Parathyroid adenoma (tissue), 2 donors: ENCODE results near the gene HHIPL1.

Experiments used
- H2AFZ ChIP-seq: fragments of 300-600 bp; sonication (generic); one replicate; pipeline ENCODE4 v1.7.0; 2017; ENCODE audit warnings: antibody characterized with exemption, mild to moderate bottlenecking
- H3K27ac ChIP-seq: fragments of 300-600 bp; sonication (generic); one replicate; pipeline ENCODE4 v1.7.0; 2017
- H3K27me3 ChIP-seq: fragments of 300-600 bp; sonication (generic); one replicate; pipeline ENCODE4 v1.7.0; 2017; ENCODE audit warnings: low read length; ENCODE audit not compliant: control insufficient read depth, insufficient read depth
- H3K36me3 ChIP-seq: fragments of 300-600 bp; sonication (generic); one replicate; pipeline ENCODE4 v1.7.0; 2017; ENCODE audit warnings: low read length; ENCODE audit not compliant: control insufficient read depth, insufficient read depth
- H3K4me1 ChIP-seq: fragments of 300-600 bp; sonication (generic); one replicate; pipeline ENCODE4 v1.7.0; 2017; ENCODE audit warnings: control low read depth
- H3K4me2 ChIP-seq: fragments of 300-600 bp; sonication (generic); one replicate; pipeline ENCODE4 v1.7.0; 2017; ENCODE audit warnings: low read length
- H3K4me3 ChIP-seq: fragments of 300-600 bp; sonication (generic); one replicate; pipeline ENCODE4 v1.7.0; 2017; ENCODE audit warnings: low read depth, low read length
- H3K79me2 ChIP-seq: fragments of 300-600 bp; sonication (generic); one replicate; pipeline ENCODE4 v1.7.0; 2017; ENCODE audit warnings: control low read depth
- H3K9ac ChIP-seq: fragments of 300-600 bp; sonication (generic); one replicate; pipeline ENCODE4 v1.7.0; 2017; ENCODE audit warnings: mild to moderate bottlenecking
- H3K9me3 ChIP-seq: fragments of 300-600 bp; sonication (generic); one replicate; pipeline ENCODE4 v1.7.0; 2017; ENCODE audit warnings: low read length; ENCODE audit not compliant: control insufficient read depth
- TF ChIP-seq, protein P1 (sequence below): fragments of 300-600 bp; sonication (generic); IDR thresholded peaks from one replicate; pipeline ENCODE4 v1.7.0; 2017; ENCODE audit warnings: antibody characterized with exemption, mild to moderate bottlenecking
- donor health status: primary hyperparathyroidism.

Gene HHIPL1

DNA sequence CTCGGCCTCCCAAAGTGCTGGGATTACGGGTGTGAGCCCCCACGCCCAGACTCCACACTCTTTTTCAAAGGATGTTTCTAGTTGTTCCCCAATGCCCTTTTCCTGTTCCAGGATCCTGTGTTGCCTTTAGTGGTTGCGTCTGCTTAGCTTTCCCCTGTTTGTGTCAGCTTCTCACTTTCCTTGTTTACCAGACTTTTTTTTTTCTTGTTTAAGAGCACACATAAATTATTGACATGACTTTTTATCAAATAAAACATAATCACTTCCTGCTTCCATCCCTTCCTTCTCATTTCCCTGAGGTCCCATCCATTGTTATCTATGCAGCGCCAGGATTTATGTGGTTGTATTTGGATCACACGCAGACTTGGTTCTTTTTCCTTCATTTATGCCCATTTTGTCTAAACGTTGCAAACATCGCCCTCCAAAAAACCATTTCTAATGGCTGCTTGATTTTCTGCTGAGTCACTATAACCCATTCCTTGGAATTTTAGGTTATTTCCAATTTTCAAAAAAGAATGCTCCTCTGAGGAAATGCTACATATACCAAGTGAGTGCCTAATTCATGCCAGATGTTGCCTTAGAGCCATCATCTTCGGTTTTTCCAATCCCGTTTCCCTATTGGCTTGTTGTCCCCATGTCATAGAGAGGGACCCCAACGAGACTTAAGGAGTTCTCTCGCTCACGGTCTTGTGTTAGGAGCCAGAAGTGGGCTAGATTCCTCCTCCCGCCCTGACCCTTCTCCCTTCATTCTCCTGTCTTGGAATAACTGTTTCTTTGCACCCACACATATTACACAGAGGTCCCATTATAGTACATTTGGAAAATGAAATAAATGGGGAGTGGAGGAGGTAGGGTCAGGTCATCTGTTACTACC, 25.7 kb downstream of the HHIPL1 start:
- Histone ChIP-seq H3K9ac (no peak overlapping the region), H3K9me3 (no peaks in the 10 kb centered on the region), H3K36me3 (no peaks in the 10 kb centered on the region), H3K4me3 (no peak overlapping the region), H3K27ac (no peak overlapping the region), H3K27me3 (no peaks in the 10 kb centered on the region), H3K4me1 (no peaks in the 10 kb centered on the region), H3K4me2 (no peak overlapping the region), H3K79me2 (no peaks in the 10 kb centered on the region), H2AFZ (no peak overlapping the region)
- TF ChIP-seq, protein P1, sequence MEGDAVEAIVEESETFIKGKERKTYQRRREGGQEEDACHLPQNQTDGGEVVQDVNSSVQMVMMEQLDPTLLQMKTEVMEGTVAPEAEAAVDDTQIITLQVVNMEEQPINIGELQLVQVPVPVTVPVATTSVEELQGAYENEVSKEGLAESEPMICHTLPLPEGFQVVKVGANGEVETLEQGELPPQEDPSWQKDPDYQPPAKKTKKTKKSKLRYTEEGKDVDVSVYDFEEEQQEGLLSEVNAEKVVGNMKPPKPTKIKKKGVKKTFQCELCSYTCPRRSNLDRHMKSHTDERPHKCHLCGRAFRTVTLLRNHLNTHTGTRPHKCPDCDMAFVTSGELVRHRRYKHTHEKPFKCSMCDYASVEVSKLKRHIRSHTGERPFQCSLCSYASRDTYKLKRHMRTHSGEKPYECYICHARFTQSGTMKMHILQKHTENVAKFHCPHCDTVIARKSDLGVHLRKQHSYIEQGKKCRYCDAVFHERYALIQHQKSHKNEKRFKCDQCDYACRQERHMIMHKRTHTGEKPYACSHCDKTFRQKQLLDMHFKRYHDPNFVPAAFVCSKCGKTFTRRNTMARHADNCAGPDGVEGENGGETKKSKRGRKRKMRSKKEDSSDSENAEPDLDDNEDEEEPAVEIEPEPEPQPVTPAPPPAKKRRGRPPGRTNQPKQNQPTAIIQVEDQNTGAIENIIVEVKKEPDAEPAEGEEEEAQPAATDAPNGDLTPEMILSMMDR, result no peak

DNA sequence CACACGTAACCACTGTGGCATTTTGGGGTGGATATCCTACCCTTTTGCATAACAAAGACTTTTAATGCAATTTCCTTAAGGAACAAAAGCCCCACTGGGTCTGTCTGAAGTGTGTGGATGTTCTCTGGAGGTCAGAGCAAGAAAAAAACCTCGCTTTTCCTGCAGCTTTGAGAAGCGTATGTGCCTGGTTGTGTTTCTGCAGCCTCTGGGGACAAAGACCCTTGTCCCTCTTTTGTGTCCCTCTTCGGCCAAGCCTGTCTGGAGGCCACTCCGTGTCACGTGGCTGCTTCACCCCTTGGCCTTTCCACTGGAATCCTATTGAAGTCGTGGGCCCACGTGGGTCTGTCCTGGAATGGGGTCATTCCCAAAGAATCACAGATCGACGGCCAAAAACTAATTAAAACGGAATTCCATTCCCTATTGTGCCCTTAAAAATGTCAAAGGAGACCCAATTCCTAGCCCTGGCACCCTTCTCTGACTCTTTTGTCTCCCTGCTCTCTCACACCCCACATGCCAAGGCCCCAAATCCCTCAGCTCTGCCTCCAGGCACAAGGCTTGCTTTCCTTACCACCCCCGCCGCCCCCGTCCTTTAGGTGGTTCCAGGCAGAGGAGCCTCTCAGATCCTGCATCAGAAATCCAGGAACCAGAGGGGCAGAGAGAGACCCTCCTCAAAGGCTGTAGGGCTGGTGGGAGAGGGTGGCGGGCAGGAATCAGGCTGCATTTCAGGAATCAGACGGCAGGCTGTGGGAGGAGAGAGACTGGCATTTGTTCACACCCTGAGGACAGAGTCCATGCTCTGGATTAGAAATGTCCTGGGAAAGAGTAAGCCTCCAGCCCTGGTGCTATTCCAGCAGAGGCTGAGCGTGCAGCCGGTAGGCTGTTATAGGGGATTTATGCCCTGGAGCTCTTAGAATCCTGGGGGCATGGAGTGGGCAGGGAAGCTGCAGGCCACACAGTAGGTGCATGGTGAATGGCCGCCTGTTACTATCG, 26.6 kb downstream of the HHIPL1 start:
- Histone ChIP-seq H3K9ac (no peak overlapping the region), H3K79me2 (no peaks in the 10 kb centered on the region), H3K27me3 (no peaks in the 10 kb centered on the region), H2AFZ (no peak overlapping the region), H3K27ac (no peak overlapping the region), H3K4me2 (no peak overlapping the region), H3K9me3 (no peaks in the 10 kb centered on the region), H3K4me1 (no peaks in the 10 kb centered on the region), H3K36me3 (no peaks in the 10 kb centered on the region), H3K4me3 (no peak overlapping the region)
- TF ChIP-seq, protein P1, result no peak

DNA sequence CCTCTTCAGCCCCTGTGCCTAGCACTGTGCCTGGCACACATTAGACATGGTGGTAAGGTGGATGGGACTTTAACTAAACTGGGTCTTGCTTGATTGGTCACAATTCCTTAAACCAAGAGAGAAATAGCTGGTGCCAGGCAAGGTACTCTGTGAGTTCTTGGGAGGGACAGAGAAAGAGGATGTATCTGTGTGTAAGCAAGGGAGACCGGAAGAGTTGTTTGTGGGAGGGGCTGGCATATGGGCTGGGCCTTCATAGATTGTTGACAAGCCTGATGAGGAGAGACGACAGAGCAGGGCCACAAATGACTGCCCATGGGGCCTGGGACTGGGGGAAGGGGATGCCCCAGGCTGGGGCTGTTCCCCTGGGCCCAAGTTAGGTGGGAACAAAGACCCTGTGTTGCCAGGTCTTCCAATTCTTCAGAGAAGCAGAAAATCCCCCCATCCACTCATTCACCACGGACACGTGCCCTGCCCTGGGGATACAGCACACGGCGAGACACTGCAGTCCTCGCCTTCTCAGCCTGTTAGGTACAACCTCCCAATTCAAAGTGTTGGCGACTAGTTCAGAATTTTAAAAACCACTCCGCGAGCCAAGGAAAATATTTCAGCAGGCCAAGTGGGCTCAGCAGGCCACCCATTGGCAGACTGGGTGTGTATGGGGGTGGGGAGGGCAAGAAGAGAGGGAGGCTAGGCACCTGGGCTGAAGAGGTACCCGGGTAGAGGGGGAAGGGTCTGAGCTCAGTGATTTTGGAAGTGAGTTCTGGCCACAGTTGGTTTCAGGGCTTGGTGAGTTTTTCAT, 27.8 kb downstream of the HHIPL1 start:
- Histone ChIP-seq H3K79me2 (no peaks in the 10 kb centered on the region), H2AFZ (no peak overlapping the region), H3K36me3 (no peaks in the 10 kb centered on the region), H3K9ac (no peak overlapping the region), H3K4me1 (no peaks in the 10 kb centered on the region), H3K27me3 (no peaks in the 10 kb centered on the region), H3K27ac (no peak overlapping the region), H3K4me3 (no peak overlapping the region), H3K9me3 (no peaks in the 10 kb centered on the region), H3K4me2 (no peak overlapping the region)
- TF ChIP-seq, protein P1, result no peak

DNA sequence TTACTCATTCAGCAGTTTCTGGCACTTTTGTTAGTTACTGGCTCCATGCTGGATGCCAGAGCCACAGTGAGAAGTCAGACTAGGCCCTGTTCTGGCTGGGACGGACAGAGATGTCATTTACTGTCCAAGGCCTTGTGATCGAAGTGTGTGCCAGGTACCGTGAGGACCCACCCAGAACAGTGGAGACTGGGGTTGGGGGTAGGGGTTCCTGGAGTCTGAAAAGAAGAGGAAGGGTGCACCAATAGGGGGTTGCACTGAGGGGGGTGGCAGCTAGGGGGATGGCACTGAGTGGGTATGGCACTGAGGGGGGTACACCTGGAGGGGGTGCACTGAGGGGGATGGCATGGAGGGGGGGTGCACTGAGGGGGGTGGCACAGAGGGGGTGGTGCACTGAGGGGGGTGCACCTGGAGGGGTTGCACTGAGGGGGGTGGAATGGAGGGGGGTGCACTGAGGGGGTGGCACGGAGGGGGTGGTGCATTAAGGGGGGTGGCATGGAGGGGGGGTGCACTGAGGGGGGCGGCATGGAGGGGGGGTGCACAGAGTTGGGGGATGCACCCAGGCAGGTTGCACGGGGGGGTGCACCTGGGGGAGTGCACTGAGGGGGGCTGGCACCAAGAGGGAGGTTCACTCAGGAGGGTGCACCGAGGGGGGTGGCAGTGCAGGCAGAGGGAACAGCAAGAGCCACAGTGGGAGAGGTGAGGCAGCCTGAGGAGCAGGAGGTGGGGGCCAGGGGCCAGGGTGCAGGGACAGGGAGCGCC, 28.6 kb downstream of the HHIPL1 start:
- Histone ChIP-seq H3K4me3 (no peak overlapping the region), H3K27ac (no peak overlapping the region), H3K9me3 (no peaks in the 10 kb centered on the region), H3K9ac (no peak overlapping the region), H3K4me2 (no peak overlapping the region), H3K27me3 (no peaks in the 10 kb centered on the region), H3K4me1 (no peaks in the 10 kb centered on the region), H3K79me2 (no peaks in the 10 kb centered on the region), H2AFZ (no peak overlapping the region), H3K36me3 (no peaks in the 10 kb centered on the region)
- TF ChIP-seq, protein P1, result no peak
